ENCODE data around the gene RACGAP1. TPM values are rescaled to one million over a fixed set of nuclear protein-coding genes. Genes with fewer than 3 reads are reported as not detected.

The RACGAP1 gene
- total RNA-seq, 4 donors from 2014 or later: 13.8 to 20.4 (median 16.2) TPM

DNA sequence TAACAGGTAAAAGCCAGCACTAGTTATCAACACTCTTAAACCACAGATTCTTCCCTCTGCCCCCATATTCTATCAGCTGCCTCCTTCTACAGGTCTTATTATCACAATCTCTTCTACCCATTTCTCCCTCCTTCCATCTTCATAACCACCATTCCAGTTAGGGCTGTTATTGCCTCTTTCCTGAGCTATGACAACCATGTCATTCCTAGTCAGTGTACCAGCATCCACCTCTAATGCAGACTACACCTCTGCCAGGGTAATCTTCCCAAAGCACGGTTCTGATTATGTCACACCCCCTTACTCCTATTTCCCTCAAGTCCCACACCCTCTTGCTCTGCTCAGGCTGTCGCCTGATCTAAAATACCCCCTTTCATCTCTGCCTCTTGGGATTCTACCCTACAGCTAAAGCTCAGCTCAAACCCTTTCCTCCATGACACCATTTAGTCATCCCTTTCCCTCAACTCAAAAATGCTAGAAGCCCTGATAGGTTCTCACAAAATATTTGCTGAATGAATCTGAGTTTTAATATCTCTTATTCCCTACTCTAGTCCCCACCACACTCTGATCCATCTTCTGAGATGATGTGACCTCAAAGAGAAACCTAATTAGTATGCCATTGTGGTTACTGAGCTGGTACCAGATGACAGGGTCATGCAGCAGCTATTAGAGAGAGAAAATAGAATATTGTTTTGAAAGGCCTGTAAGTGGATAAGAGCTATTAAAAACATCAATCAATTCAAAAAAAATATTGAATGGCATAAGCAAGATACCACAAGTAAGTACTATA is 11.7 kb downstream of the RACGAP1 start:
- Histone ChIP-seq H3K27me3 (no peaks in the 10 kb centered on the region), H3K4me3 (no peak overlapping the region), H3K36me3 (no peaks in the 10 kb centered on the region), H3K27ac (no peak overlapping the region), H3K4me1 (peaks cover 12% of the 10 kb centered on the region), H3K9me3 (no peaks in the 10 kb centered on the region)
- TF ChIP-seq EP300 (IDR thresholded peaks at IDR 0.05): no peak
- TF ChIP-seq POLR2A (IDR thresholded peaks at IDR 0.05): no peak
- TF ChIP-seq, protein P1, sequence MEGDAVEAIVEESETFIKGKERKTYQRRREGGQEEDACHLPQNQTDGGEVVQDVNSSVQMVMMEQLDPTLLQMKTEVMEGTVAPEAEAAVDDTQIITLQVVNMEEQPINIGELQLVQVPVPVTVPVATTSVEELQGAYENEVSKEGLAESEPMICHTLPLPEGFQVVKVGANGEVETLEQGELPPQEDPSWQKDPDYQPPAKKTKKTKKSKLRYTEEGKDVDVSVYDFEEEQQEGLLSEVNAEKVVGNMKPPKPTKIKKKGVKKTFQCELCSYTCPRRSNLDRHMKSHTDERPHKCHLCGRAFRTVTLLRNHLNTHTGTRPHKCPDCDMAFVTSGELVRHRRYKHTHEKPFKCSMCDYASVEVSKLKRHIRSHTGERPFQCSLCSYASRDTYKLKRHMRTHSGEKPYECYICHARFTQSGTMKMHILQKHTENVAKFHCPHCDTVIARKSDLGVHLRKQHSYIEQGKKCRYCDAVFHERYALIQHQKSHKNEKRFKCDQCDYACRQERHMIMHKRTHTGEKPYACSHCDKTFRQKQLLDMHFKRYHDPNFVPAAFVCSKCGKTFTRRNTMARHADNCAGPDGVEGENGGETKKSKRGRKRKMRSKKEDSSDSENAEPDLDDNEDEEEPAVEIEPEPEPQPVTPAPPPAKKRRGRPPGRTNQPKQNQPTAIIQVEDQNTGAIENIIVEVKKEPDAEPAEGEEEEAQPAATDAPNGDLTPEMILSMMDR (IDR thresholded peaks at IDR 0.05): no peak
- TF ChIP-seq POLR2AphosphoS5 (IDR thresholded peaks at IDR 0.05): no peak
- WGBS: 83% methylated on average over 2 of the region's 2 CpGs
- no peak for DNase-seq (ENCODE audit: low spot score in 2 of 2)

DNA sequence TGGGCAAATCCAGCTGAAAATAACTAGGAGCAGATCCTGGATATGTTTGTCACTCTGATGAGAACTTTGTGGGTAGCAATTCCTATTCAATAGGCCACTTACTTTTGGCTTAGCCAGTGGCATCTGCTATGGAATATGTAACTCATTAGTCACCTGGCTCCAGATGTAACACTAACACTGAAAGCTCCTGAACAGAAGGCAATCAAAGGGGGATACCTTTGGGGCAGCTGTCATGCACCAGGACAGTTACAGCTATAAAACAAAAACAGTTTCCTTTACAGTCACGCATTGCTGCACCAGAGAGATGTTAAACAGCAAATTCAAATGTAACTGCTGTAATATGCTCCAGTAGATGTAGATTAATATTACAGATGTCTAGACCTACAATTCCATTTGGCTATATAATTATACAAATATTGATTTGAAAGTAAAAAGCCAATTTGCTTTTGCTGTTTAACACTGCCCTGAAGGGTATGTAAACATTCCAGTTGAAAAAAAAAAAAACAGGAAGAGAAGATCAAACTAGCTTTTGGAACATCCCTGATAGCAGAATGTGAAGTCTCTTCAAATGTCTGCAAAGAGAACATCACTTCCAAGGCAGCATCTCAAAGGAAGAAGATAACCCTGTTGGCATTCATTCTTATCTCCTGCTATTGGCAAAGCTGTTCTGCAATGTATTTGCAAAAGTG is 18.4 kb downstream of the RACGAP1 start:
- H3K27me3 ChIP-seq: no peaks in the 10 kb centered on the region
- WGBS: 83% methylated on average over 1 of the region's 1 CpG
- no peak for TF ChIP-seq EP300 (IDR thresholded peaks at IDR 0.05)
- TF ChIP-seq, protein P1 (IDR thresholded peaks at IDR 0.05): no peak
- TF ChIP-seq POLR2A (IDR thresholded peaks at IDR 0.05): no peak
- no peak for TF ChIP-seq POLR2AphosphoS5 (IDR thresholded peaks at IDR 0.05)
- peaks cover 13% of the 10 kb centered on the region for H3K36me3 ChIP-seq
- no peak overlapping the region for H3K27ac ChIP-seq
- DNase-seq (ENCODE audit: low spot score in 2 of 2): no peak
- no peak overlapping the region for H3K4me3 ChIP-seq
- no peaks in the 10 kb centered on the region for H3K4me1 ChIP-seq
- no peaks in the 10 kb centered on the region for H3K9me3 ChIP-seq

GRCh38 chr12:50006280-50006679 is 19.0 kb downstream of the RACGAP1 start:
- H3K4me3 ChIP-seq: no peak overlapping the region
- no peak overlapping the region for H3K27ac ChIP-seq
- H3K27me3 ChIP-seq: no peaks in the 10 kb centered on the region
- no peaks in the 10 kb centered on the region for H3K4me1 ChIP-seq
- WGBS: 90% methylated on average over 7 of the region's 7 CpGs
- DNase-seq (ENCODE audit: low spot score in 2 of 2): no peak
- TF ChIP-seq POLR2AphosphoS5 (IDR thresholded peaks at IDR 0.05) (no peak), POLR2A (IDR thresholded peaks at IDR 0.05) (no peak), EP300 (IDR thresholded peaks at IDR 0.05) (no peak)
- TF ChIP-seq, protein P1 (IDR thresholded peaks at IDR 0.05): no peak
- H3K36me3 ChIP-seq: peaks cover 17% of the 10 kb centered on the region
- H3K9me3 ChIP-seq: no peaks in the 10 kb centered on the region

DNA sequence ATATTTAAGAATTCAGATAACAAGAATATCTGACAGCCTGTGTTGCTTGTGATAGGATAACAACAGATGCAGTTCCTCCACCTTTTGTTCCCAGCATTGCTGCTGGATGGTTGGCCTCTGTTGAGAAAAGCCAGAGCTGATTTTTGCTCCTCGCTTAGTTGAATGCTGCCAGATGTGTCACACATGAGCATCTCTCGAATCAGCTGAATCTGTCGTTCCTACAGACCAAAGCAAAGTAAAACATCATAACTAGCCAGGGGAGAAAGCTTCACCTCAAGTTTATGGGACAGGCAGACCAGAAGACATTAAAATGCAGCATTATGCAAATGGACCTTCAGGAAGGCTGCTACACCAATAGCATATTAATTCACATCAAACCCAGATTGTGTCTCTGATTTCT is 20.1 kb downstream of the RACGAP1 start:
- Histone ChIP-seq H3K27me3 (no peaks in the 10 kb centered on the region), H3K4me1 (no peaks in the 10 kb centered on the region), H3K36me3 (peaks cover 27% of the 10 kb centered on the region), H3K9me3 (no peaks in the 10 kb centered on the region), H3K4me3 (no peak overlapping the region), H3K27ac (no peak overlapping the region)
- 81% methylated on average over 3 of the region's 3 CpGs for WGBS
- DNase-seq (ENCODE audit: low spot score in 2 of 2): no peak
- TF ChIP-seq EP300 (IDR thresholded peaks at IDR 0.05): no peak
- no peak for TF ChIP-seq POLR2A (IDR thresholded peaks at IDR 0.05)
- TF ChIP-seq, protein P1 (IDR thresholded peaks at IDR 0.05): no peak
- no peak for TF ChIP-seq POLR2AphosphoS5 (IDR thresholded peaks at IDR 0.05)

GRCh38 chr12:50004696-50005095 is 20.6 kb downstream of the RACGAP1 start:
- H3K27me3 ChIP-seq: no peaks in the 10 kb centered on the region
- H3K27ac ChIP-seq: no peak overlapping the region
- H3K36me3 ChIP-seq: peaks cover 27% of the 10 kb centered on the region
- H3K4me1 ChIP-seq: no peaks in the 10 kb centered on the region
- DNase-seq (ENCODE audit: low spot score in 2 of 2): no peak
- no peaks in the 10 kb centered on the region for H3K9me3 ChIP-seq
- TF ChIP-seq, protein P1 (IDR thresholded peaks at IDR 0.05): no peak
- TF ChIP-seq POLR2AphosphoS5 (IDR thresholded peaks at IDR 0.05) (no peak), POLR2A (IDR thresholded peaks at IDR 0.05) (no peak), EP300 (IDR thresholded peaks at IDR 0.05) (no peak)
- H3K4me3 ChIP-seq: no peak overlapping the region
